HepG2 (cell line): ENCODE results near the gene GDF11. TPM values are rescaled to one million over a fixed set of nuclear protein-coding genes. Genes with fewer than 3 reads are reported as not detected.
A peak's percentile ranks its signal among the peaks of the same experiment; 100 is the strongest.

Experiments used
- CERS6 ChIP-seq: sonication (generic); formaldehyde crosslinking; IDR thresholded peaks from 2 replicates; pipeline ENCODE4 v1.5.0; 2020; ENCODE audit warnings: missing genetic modification reagents
- CTCF ChIP-seq: sonication (generic); formaldehyde crosslinking; IDR thresholded peaks from 2 replicates; pipeline ENCODE4 v1.5.0; 2020; ENCODE audit warnings: mild to moderate bottlenecking, missing genetic modification reagents, moderate library complexity
- FOXJ3 ChIP-seq: sonication (generic); formaldehyde crosslinking; IDR thresholded peaks from 2 replicates; pipeline ENCODE4 v1.4.0; 2020; ENCODE audit warnings: missing genetic modification reagents, mild to moderate bottlenecking, borderline replicate concordance
- FOXK1 ChIP-seq: sonication (generic); formaldehyde crosslinking; IDR thresholded peaks from 2 replicates; pipeline ENCODE4 v1.4.0; 2020; ENCODE audit warnings: low read depth, missing genetic modification reagents, borderline replicate concordance
- MAZ ChIP-seq, 2 experiments: sonication (generic) in 1 of 2; formaldehyde crosslinking in 1 of 2; IDR thresholded peaks; 2 replicates each; pipeline versions ENCODE4 v1.5.0 to v1.6.1; 2012 to 2020; ENCODE audit warnings: low read depth in 2 of 2, mild to moderate bottlenecking in 2 of 2, borderline replicate concordance in 1 of 2, improper control_type of control experiment in 1 of 2, low read length in 1 of 2, missing genetic modification reagents in 1 of 2, moderate library complexity in 1 of 2
- PREB ChIP-seq: sonication (generic); formaldehyde crosslinking; IDR thresholded peaks from 2 replicates; pipeline ENCODE4 v1.4.0; 2020; ENCODE audit warnings: missing genetic modification reagents
- RAD21 ChIP-seq: fragments of 450-650 bp; formaldehyde crosslinking; IDR thresholded peaks from 2 replicates; pipeline ENCODE4 v1.5.0; 2020; ENCODE audit warnings: mild to moderate bottlenecking
- STAG1 ChIP-seq: sonication (generic); formaldehyde crosslinking; IDR thresholded peaks from 2 replicates; pipeline ENCODE4 v1.4.0; 2020; ENCODE audit warnings: missing genetic modification reagents
- THAP9 ChIP-seq: sonication (generic); formaldehyde crosslinking; IDR thresholded peaks from 2 replicates; pipeline ENCODE4; 2020; ENCODE audit warnings: missing genetic modification reagents, mild to moderate bottlenecking, borderline replicate concordance
- ZBTB1 ChIP-seq: sonication (generic); formaldehyde crosslinking; IDR thresholded peaks from 2 replicates; pipeline ENCODE4 v1.4.0; 2020; ENCODE audit warnings: missing genetic modification reagents, borderline replicate concordance
- ZNF282 ChIP-seq: fragments of 450-650 bp; IDR thresholded peaks from 2 replicates; pipeline ENCODE4 v1.6.1; 2018; ENCODE audit not compliant: partially characterized antibody
- polyA plus RNA-seq, 8 experiments: library from polyadenylated mRNA; depleted of rRNA in 3 of 8; stranded (reverse) in 7 of 8; unstranded in 1 of 8; fragments of >200 nt; fragmentation: Illumina TruSeq in 4 of 8; extraction: Trizol in 4 of 8; gene quantifications; 2 replicates each; pipeline versions ENCODE4 v1.2.1 to v1.2.3, GENCODE V29; 2011 to 2016; ENCODE audit warnings: low read depth in 4 of 8, missing spikeins in 1 of 8, mixed read lengths in 1 of 8; ENCODE audit not compliant: insufficient read depth in 1 of 8
- total RNA-seq, 5 experiments: library from RNA; depleted of rRNA; stranded (reverse); fragments of >200 nt; fragmentation: Illumina TruSeq; extraction: Trizol; gene quantifications; 2 replicates each; pipeline ENCODE4 v1.2.3, GENCODE V29; 2016; ENCODE audit warnings: low read depth in 1 of 5

GDF11 gene
- total and polyA plus RNA-seq, 2 of the 13 experiments (the other 11 are each of a cell fraction or from before 2014, with no cell fraction given), result 0.63 to 1.5 TPM

GRCh38 chr12:55705782-55706402, 37.0 kb upstream of the GDF11 start (continued):
- no peak for TF ChIP-seq THAP9 (CRISPR knock-in tag)
- no peak for TF ChIP-seq ZNF282
- no peak for TF ChIP-seq CERS6
- TF ChIP-seq MAZ (IDR thresholded peaks at IDR 0.05; ENCODE audit: borderline replicate concordance, low read depth, low read length), result peak; percentile 55; the same call in 1 of the 2 replicates
- TF ChIP-seq MAZ (CRISPR knock-in tag; IDR thresholded peaks at IDR 0.05; ENCODE audit: low read depth), result no peak
- peak; percentile 15; the same call in 1 of the 2 replicates for TF ChIP-seq STAG1 (CRISPR knock-in tag)
- TF ChIP-seq CTCF, result peak; percentile 64
- 0 out of 2 replicates have a peak, but pooled peaks have one; percentile 20 for TF ChIP-seq RAD21 (CRISPR knock-in tag)
- TF ChIP-seq FOXK1, result no peak
- TF ChIP-seq PREB (CRISPR knock-in tag), result no peak
- no peak for TF ChIP-seq ZBTB1
- no peak for TF ChIP-seq FOXJ3 (CRISPR knock-in tag)
